ENCODE measurements around the gene HNRNPUL2.

- no peak for TF ChIP-seq SIN3A (IDR thresholded peaks at IDR 0.05; ENCODE audit: low read depth, low read length)
- TF ChIP-seq MYC (IDR thresholded peaks at IDR 0.05; ENCODE audit: insufficient read depth, insufficient read length, insufficient replicate concordance, low read length, severe bottlenecking): no peak
- no peak for TF ChIP-seq E2F8 (IDR thresholded peaks at IDR 0.05; ENCODE audit: low read depth, partially characterized antibody)
- TF ChIP-seq POLR2A (IDR thresholded peaks at IDR 0.05; ENCODE audit: low read depth, low read length): no peak
- no peak for TF ChIP-seq JUND (IDR thresholded peaks at IDR 0.05; ENCODE audit: low read depth, low read length)
- no peak for TF ChIP-seq NR2C2 (IDR thresholded peaks at IDR 0.05; ENCODE audit: borderline replicate concordance, control insufficient read depth, insufficient read length, low read depth)
- TF ChIP-seq CTCF (IDR thresholded peaks at IDR 0.05 in 2 of 3, conservative IDR thresholded peaks at IDR 0.05 in 1 of 3; ENCODE audit: control insufficient read depth in 2 of 3, extremely low read depth in 1 of 3, insufficient read depth in 1 of 3, low read depth in 3 of 3, low read length in 3 of 3): no peak
Measured at GRCh38 chr11:62710001-62710345, 17.3 kb downstream of the HNRNPUL2 start.

All from GM12878 (cell line).